NCI-H1694 (cell line): ENCODE data around the gene ADGRL3.

Source experiments
- DNase-seq: peaks from one replicate; lab custom pipeline; 2025; lab: John Stamatoyannopoulos, UW

The ADGRL3 gene

DNA sequence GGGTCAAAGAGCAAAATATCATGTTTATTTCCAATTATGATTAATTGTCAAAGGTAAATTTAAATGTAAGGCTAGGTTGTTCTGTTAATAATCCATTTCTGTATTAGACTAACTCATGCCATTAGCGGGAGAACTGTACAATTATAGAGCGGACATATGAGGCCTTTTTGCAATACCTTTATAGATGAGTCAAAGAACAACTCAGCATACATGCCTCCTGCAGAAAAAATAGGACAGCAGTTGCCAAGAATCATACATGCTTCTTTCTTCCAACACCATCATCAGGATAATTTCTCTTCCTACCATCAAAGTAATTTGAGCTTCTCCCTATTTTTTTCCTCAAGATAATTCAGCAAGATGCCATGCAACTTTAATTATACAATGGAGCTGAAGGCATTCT lies 917.8 kb downstream of the ADGRL3 start:
- DNase-seq = no peak

DNA sequence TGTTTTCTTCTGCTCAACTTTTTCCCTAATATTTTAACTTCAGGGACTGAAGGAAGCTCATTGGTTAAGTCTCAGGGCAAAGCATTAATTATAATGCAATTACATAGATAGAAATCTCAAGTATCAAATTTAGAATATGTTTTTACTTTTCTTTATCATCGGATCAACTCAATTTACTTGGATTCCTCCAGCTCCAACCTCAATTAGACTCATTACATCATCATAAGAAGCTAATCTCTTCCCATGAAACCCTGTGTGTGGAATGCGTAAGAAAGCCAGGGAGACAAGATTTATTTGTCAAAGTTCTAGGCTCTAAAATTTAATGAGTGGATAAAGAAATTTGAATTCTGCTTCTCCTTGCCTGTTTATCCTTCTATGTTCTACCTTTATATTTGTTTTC lies 918.4 kb downstream of the ADGRL3 start:
- DNase-seq = no peak

DNA sequence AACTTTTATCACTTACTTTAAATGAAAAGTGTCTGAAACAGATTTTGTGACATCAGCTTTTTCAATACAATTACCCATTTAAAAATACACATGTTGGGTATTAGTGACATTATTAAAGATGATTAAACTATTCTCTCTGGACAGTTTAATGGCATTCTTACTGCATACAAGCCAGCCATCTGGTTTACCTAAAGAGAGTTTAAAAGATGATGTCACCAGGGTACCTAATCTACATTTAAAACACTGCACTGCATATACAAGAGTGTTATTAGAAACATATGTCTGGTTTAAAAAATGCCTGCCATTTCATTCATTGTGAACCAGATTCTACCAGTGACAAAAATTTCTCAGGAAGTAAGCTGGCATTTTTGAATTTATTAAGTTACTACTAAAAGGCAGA lies 919.1 kb downstream of the ADGRL3 start:
- no peak for DNase-seq

DNA sequence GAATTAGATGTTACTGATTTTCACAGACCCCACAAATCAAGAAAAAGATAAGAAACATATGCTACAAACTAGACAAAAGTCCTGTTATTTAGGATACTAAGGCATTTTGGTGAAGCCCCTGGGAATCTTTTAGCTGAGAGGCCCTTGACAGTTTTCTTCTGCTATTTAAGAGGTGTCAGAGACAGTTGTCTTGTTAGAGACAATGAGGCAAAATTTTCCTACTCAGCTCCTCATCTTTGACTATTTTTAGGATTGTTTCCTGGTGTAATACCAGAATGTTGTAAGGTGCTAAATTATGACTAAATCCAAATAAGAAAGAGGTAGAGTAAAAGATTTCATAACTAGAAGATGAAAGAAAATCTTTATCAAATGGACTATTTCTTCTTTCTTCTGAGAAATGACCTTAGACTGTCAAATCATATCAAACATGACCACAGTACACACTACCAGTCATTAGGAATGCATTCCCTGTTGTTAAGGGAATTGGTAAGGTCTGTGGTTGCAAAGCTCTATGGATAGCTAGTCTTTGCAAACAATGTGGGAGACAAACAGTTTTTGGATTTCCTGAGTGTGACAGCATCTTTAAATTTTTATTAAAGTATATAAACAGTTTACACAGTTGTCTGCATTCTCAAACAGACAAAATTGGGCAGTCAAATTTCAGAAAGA lies 926.1 kb downstream of the ADGRL3 start:
- no peak for DNase-seq
